ENCODE results near the gene CCDC117. TPM values are rescaled to one million over a fixed set of nuclear protein-coding genes. Genes with fewer than 3 reads are reported as not detected.

CCDC117 gene
- total RNA-seq, 2 donors from 2014 or later = 29.5 to 54.4 TPM

DNA sequence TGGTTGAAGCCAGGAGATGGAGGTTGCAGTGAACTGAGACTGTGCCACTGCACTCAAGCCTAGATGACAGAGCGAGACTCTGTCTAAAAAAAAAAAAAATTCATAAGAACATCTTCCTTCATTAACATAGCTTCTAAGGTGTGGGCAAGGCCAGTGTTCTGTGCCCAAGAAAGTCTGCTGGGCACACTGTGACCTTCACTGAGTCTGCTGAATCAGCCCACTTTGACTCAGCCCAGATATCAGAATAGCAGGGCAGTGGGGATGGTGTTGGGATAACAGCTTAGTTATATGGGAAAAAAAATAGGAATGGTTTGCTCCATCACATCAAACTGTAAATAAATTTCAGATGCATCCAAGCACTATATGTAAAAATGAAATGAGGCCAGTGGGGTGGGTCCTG is 60.2 kb downstream of the CCDC117 start:
- DNase-seq (ENCODE audit: low spot score) = no peak
- Histone ChIP-seq H3K9me3 (no peaks in the 10 kb centered on the region), H3K4me3 (no peak overlapping the region), H3K27ac (no peak overlapping the region), H3K36me3 (no peaks in the 10 kb centered on the region), H3K4me1 (replicated peaks) (peaks cover 5% of the 10 kb centered on the region), H3K27me3 (replicated peaks; ENCODE audit: insufficient read depth) (no peaks in the 10 kb centered on the region)
- TF ChIP-seq POLR2A (IDR thresholded peaks at IDR 0.05) (no peak), POLR2AphosphoS5 (IDR thresholded peaks at IDR 0.05) (no peak)
- TF ChIP-seq, protein P1, sequence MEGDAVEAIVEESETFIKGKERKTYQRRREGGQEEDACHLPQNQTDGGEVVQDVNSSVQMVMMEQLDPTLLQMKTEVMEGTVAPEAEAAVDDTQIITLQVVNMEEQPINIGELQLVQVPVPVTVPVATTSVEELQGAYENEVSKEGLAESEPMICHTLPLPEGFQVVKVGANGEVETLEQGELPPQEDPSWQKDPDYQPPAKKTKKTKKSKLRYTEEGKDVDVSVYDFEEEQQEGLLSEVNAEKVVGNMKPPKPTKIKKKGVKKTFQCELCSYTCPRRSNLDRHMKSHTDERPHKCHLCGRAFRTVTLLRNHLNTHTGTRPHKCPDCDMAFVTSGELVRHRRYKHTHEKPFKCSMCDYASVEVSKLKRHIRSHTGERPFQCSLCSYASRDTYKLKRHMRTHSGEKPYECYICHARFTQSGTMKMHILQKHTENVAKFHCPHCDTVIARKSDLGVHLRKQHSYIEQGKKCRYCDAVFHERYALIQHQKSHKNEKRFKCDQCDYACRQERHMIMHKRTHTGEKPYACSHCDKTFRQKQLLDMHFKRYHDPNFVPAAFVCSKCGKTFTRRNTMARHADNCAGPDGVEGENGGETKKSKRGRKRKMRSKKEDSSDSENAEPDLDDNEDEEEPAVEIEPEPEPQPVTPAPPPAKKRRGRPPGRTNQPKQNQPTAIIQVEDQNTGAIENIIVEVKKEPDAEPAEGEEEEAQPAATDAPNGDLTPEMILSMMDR (IDR thresholded peaks at IDR 0.05) = no peak
- intact Hi-C loops (cut with DNase I) = no loop called here
- WGBS = 96% methylated on average over 1 of the region's 1 CpG

DNA sequence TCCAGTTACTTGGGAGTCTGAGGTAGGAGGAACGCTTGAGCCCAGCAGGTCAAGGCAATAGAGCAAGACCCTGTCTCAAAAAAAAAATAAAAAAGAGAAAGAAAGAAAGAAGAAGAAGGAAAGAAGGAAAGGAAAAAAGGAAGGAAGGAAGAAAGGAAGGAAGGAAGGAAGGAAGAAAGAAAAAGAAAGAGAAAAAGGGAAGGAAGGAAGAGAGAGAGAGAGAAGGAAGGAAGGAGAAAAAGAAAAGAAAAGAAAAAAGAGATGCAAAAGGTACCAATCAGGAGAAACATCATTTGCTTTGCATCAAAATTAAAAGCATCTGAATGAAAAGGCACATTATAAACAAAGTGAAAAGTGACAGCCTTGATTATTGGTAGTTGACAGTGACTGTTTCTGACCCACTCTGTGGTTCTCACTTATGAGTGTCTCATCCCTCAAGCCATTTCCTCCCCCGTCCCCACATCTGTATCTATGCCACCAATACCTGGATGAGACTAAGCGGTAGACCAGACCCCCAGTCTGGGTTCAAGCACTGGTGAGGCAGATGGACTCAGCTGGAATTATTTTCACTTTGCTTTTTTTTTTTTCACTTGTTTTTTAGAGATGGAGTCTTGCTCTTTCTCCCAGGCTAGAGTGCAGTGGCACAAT is 60.9 kb downstream of the CCDC117 start:
- no peak overlapping the region for H3K27ac ChIP-seq
- H3K4me1 ChIP-seq (replicated peaks) = peaks cover 5% of the 10 kb centered on the region
- WGBS = 98% methylated on average over 3 of the region's 3 CpGs
- DNase-seq (ENCODE audit: low spot score) = no peak
- H3K9me3 ChIP-seq = no peaks in the 10 kb centered on the region
- H3K4me3 ChIP-seq = no peak overlapping the region
- no peaks in the 10 kb centered on the region for H3K36me3 ChIP-seq
- H3K27me3 ChIP-seq (replicated peaks; ENCODE audit: insufficient read depth) = no peaks in the 10 kb centered on the region
- intact Hi-C loops (cut with DNase I) = no loop called here
- TF ChIP-seq POLR2A (IDR thresholded peaks at IDR 0.05) (no peak), POLR2AphosphoS5 (IDR thresholded peaks at IDR 0.05) (no peak)
- TF ChIP-seq, protein P1 (IDR thresholded peaks at IDR 0.05) = no peak

DNA sequence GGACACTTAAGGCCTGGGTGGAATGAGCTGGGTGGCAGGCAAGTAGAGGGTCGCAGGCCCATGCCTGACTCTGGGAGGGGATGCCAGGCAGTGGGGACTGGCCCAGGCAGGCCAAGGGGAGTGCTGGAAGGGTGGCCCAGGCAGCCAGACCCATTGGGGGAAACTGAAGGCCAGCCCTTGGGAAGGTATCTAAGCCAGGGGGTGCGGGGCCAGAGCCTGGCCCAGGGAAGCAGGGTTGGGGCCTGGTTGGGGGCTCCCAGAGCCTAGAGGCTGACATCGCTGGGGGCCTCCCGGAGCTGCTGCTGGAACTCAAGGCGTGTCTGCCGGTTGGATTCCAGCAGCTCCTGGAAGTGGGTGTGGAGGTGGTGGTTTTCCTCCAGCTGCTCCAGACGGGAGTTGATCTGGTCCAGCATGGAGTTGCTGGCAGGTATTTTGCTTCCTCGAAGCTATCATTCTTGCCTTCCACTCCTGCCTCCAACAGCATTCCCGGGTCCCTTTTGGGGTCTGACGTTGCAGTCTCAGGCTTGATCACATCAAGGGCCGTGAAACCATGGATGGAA is 63.2 kb downstream of the CCDC117 start:
- DNase-seq (ENCODE audit: low spot score) = no peak
- WGBS = 87% methylated on average over 11 of the region's 11 CpGs
- no peak for TF ChIP-seq POLR2AphosphoS5 (IDR thresholded peaks at IDR 0.05)
- TF ChIP-seq, protein P1 (IDR thresholded peaks at IDR 0.05) = no peak
- no peak for TF ChIP-seq POLR2A (IDR thresholded peaks at IDR 0.05)
- Histone ChIP-seq H3K27ac (no peak overlapping the region), H3K36me3 (no peaks in the 10 kb centered on the region), H3K4me3 (no peak overlapping the region), H3K27me3 (replicated peaks; ENCODE audit: insufficient read depth) (no peaks in the 10 kb centered on the region), H3K4me1 (replicated peaks) (no peaks in the 10 kb centered on the region), H3K9me3 (no peaks in the 10 kb centered on the region)
- intact Hi-C loops (cut with DNase I) = no loop called here

DNA sequence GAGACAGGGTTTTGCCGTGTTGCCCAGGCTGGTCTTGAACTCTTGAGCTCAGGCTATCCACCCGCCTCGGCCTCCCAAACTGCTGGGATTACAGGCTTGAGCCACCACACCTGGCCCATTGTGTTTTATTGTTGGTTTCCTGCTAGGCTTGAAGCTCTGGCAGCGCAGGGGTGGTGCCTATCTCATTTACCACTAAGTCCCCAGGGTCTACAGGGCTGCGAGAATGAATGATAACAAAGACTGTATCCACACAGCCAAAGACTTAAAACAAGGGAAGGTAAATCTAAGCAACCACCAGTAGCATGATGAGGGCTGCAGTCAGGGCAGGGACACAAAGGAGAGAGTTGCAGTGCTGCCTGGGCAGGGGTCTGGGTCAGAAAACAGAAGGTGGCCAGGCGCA is 65.1 kb downstream of the CCDC117 start:
- no peak for DNase-seq (ENCODE audit: low spot score)
- Histone ChIP-seq H3K9me3 (no peaks in the 10 kb centered on the region), H3K36me3 (no peaks in the 10 kb centered on the region), H3K4me3 (no peak overlapping the region), H3K27me3 (replicated peaks; ENCODE audit: insufficient read depth) (no peaks in the 10 kb centered on the region), H3K27ac (no peak overlapping the region), H3K4me1 (replicated peaks) (no peaks in the 10 kb centered on the region)
- 90% methylated on average over 6 of the region's 6 CpGs for WGBS
- intact Hi-C loops (cut with DNase I) = no loop called here
- TF ChIP-seq POLR2AphosphoS5 (IDR thresholded peaks at IDR 0.05) (no peak), POLR2A (IDR thresholded peaks at IDR 0.05) (no peak)
- TF ChIP-seq, protein P1 (IDR thresholded peaks at IDR 0.05) = no peak

Small RNA genes within 50 kb of the gene (small RNA-seq; reads per million reads assigned to genes)
- gene Z93930.1 = 0 reads per million in 2 donors

Other genes with a start within 250 kb of the CCDC117 start
- 10 to 100 TPM; 29.2 to 74.6 TPM for gene TTC28, start 92.9 kb upstream of the CCDC117 start, total RNA-seq
- 10 to 100 TPM; 15.6 to 18.6 TPM for gene CHEK2, start 30.9 kb upstream of the CCDC117 start, total RNA-seq
- 10 to 100 TPM; 27.9 to 39.5 TPM for gene HSCB, start 30.7 kb upstream of the CCDC117 start, total RNA-seq
- 100 to 1,000 TPM; 200 to 798 TPM for gene XBP1, start 27.9 kb downstream of the CCDC117 start, total RNA-seq
- gene ZNRF3, start 110.9 kb downstream of the CCDC117 start, total RNA-seq = 10 to 100 TPM; 38.5 to 46.1 TPM